ENCODE measurements around the gene RYR3. TPM values are rescaled to one million over a fixed set of nuclear protein-coding genes. Genes with fewer than 3 reads are reported as not detected.
A peak's percentile ranks its signal among the peaks of the same experiment; 100 is the strongest.

RYR3 gene
- total RNA-seq, 1 donor from 2014 or later, result 0.07 TPM

GRCh38 chr15:33910741-33911140 lies 600.0 kb downstream of the RYR3 start:
- H3K27ac Mint-ChIP-seq (ENCODE audit: unreplicated experiment), result peak overlapping the region; percentile 77
- no peaks in the 10 kb centered on the region for H3K9me3 Mint-ChIP-seq (ENCODE audit: low read depth)
- no peak overlapping the region for H3K4me3 Mint-ChIP-seq (ENCODE audit: unreplicated experiment)
- H3K27me3 Mint-ChIP-seq (ENCODE audit: low read depth), result no peaks in the 10 kb centered on the region
- TF ChIP-seq CTCF (IDR thresholded peaks at IDR 0.05), result no peak
- no peaks in the 10 kb centered on the region for H3K36me3 Mint-ChIP-seq (ENCODE audit: low read depth)
- no peak for DNase-seq (ENCODE audit: low spot score)
- peaks cover 55% of the 10 kb centered on the region for H3K4me1 Mint-ChIP-seq (ENCODE audit: low read depth)

- Mint-ChIP-seq H3K27me3 (ENCODE audit: low read depth) (no peaks in the 10 kb centered on the region), H3K4me1 (ENCODE audit: low read depth) (peaks cover 54% of the 10 kb centered on the region), H3K4me3 (ENCODE audit: unreplicated experiment) (no peak overlapping the region), H3K36me3 (ENCODE audit: low read depth) (no peaks in the 10 kb centered on the region), H3K9me3 (ENCODE audit: low read depth) (no peaks in the 10 kb centered on the region), H3K27ac (ENCODE audit: unreplicated experiment) (no peak overlapping the region)
- no peak for TF ChIP-seq CTCF (IDR thresholded peaks at IDR 0.05)
- DNase-seq (ENCODE audit: low spot score), result no peak
Observed at GRCh38 chr15:33912326-33912725, 601.6 kb downstream of the RYR3 start.

GRCh38 chr15:33913459-33913858 lies 602.7 kb downstream of the RYR3 start:
- Mint-ChIP-seq H3K36me3 (ENCODE audit: low read depth) (no peaks in the 10 kb centered on the region), H3K9me3 (ENCODE audit: low read depth) (no peaks in the 10 kb centered on the region), H3K27me3 (ENCODE audit: low read depth) (no peaks in the 10 kb centered on the region), H3K27ac (ENCODE audit: unreplicated experiment) (peak overlapping the region; percentile 37), H3K4me3 (ENCODE audit: unreplicated experiment) (no peak overlapping the region), H3K4me1 (ENCODE audit: low read depth) (peaks cover 42% of the 10 kb centered on the region)
- no peak for DNase-seq (ENCODE audit: low spot score)
- no peak for TF ChIP-seq CTCF (IDR thresholded peaks at IDR 0.05)

Other genes with a start within 250 kb of the RYR3 start
- 4.0 to 6.6 TPM (median 4.8 TPM) in 3 replicates for gene FMN1, start 116.3 kb upstream of the RYR3 start, total RNA-seq

Measured in chondrocyte (in vitro differentiated cells).